ENCODE data around the gene ZFYVE28. TPM values are rescaled to one million over a fixed set of nuclear protein-coding genes. Genes with fewer than 3 reads are reported as not detected.

ZFYVE28 gene
- total RNA-seq, 1 experiment from 2014 or later = 19.2 TPM

- Histone ChIP-seq H2AFZ (ENCODE audit: low read depth, low read length, poor library complexity, severe bottlenecking) (no peak overlapping the region), H3K9me2 (ENCODE audit: insufficient read depth) (no peaks in the 10 kb centered on the region), H3K4me2 (ENCODE audit: low read length) (no peak overlapping the region), H4K20me1 (ENCODE audit: insufficient read depth) (no peaks in the 10 kb centered on the region), H3K9ac (ENCODE audit: low read length) (no peak overlapping the region), H3K36me3 (ENCODE audit: control insufficient read depth in 1 of 2, insufficient read depth in 2 of 2, low read length in 2 of 2) (no peaks in the 10 kb centered on the region), H3K4me3 (replicated peaks in 1 of 2; ENCODE audit: low read depth in 1 of 2, low read length in 2 of 2) (no peak overlapping the region), H3K79me2 (ENCODE audit: insufficient read depth, low read length) (no peaks in the 10 kb centered on the region), H3K27ac (ENCODE audit: low read depth, low read length) (no peak overlapping the region), H3K4me1 (ENCODE audit: control insufficient read depth in 1 of 2, insufficient read depth in 2 of 2, low read length in 2 of 2) (no peaks in the 10 kb centered on the region), H3K9me3 (ENCODE audit: control insufficient read depth in 1 of 2, insufficient read depth in 1 of 2, low read depth in 1 of 2, low read length in 2 of 2) (no peaks in the 10 kb centered on the region), H3K27me3 (ENCODE audit: insufficient read depth, low read length) (no peaks in the 10 kb centered on the region)
- POLR2A ChIA-PET = no interaction called here
- no TSS peak for BruUV-seq (replicated peaks)
- ATAC-seq (no peak), DNase-seq (ENCODE audit: low read depth, low spot score) (no peak)
- TF ChIP-seq SIN3A (IDR thresholded peaks at IDR 0.05; ENCODE audit: low read depth) = no peak
- no peak for TF ChIP-seq TCF7L2 (IDR thresholded peaks at IDR 0.05; ENCODE audit: borderline replicate concordance, extremely low read depth, insufficient read depth, insufficient read length)
- no peak for TF ChIP-seq EGR1 (IDR thresholded peaks at IDR 0.05; ENCODE audit: low read depth)
- TF ChIP-seq CEBPB (IDR thresholded peaks at IDR 0.05; ENCODE audit: low read depth) = no peak
- TF ChIP-seq EZH2 (IDR thresholded peaks at IDR 0.05) = no peak
- no peak for TF ChIP-seq CBX3 (IDR thresholded peaks at IDR 0.05; ENCODE audit: low read depth)
- TF ChIP-seq, protein P1, sequence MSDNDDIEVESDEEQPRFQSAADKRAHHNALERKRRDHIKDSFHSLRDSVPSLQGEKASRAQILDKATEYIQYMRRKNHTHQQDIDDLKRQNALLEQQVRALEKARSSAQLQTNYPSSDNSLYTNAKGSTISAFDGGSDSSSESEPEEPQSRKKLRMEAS (IDR thresholded peaks at IDR 0.05) = no peak
- TF ChIP-seq POLR2AphosphoS5 (IDR thresholded peaks at IDR 0.05; ENCODE audit: low read depth, low read length) = no peak
- no peak for TF ChIP-seq ZFX (IDR thresholded peaks at IDR 0.05)
- TF ChIP-seq EZH2phosphoT487 (IDR thresholded peaks at IDR 0.05; ENCODE audit: borderline replicate concordance) = no peak
- intact Hi-C loops (cut with micrococcal nuclease) = no loop called here
- RAD21 ChIA-PET (ENCODE audit: low non-redundant PET in 1 of 2, low total read pairs in 2 of 2, uncharacterized antibody in 2 of 2, unreplicated experiment in 2 of 2) = no interaction called here
- CTCF ChIA-PET = no interaction called here
These were observed 145.7 kb downstream of the ZFYVE28 start for GRCh38 chr4:2272828-2273120.

- POLR2A ChIA-PET = no interaction called here
- H3K9me2 ChIP-seq (ENCODE audit: insufficient read depth) = no peaks in the 10 kb centered on the region
- H3K27ac ChIP-seq (ENCODE audit: low read depth, low read length) = no peak overlapping the region
- BruUV-seq (replicated peaks) = no TSS peak
- H4K20me1 ChIP-seq (ENCODE audit: insufficient read depth) = no peaks in the 10 kb centered on the region
- H3K9me3 ChIP-seq (ENCODE audit: control insufficient read depth in 1 of 2, insufficient read depth in 1 of 2, low read depth in 1 of 2, low read length in 2 of 2) = no peaks in the 10 kb centered on the region
- H3K4me3 ChIP-seq (replicated peaks in 1 of 2; ENCODE audit: low read depth in 1 of 2, low read length in 2 of 2) = no peak overlapping the region
- DNase-seq (ENCODE audit: low read depth, low spot score) (no peak), ATAC-seq (no peak)
- no peak overlapping the region for H3K4me2 ChIP-seq (ENCODE audit: low read length)
- no peaks in the 10 kb centered on the region for H3K27me3 ChIP-seq (ENCODE audit: insufficient read depth, low read length)
- no peaks in the 10 kb centered on the region for H3K36me3 ChIP-seq (ENCODE audit: control insufficient read depth in 1 of 2, insufficient read depth in 2 of 2, low read length in 2 of 2)
- intact Hi-C loops (cut with micrococcal nuclease) = no loop called here
- CTCF ChIA-PET = no interaction called here
- no peaks in the 10 kb centered on the region for H3K4me1 ChIP-seq (ENCODE audit: control insufficient read depth in 1 of 2, insufficient read depth in 2 of 2, low read length in 2 of 2)
- H3K9ac ChIP-seq (ENCODE audit: low read length) = no peak overlapping the region
- no peaks in the 10 kb centered on the region for H3K79me2 ChIP-seq (ENCODE audit: insufficient read depth, low read length)
- H2AFZ ChIP-seq (ENCODE audit: low read depth, low read length, poor library complexity, severe bottlenecking) = no peak overlapping the region
- RAD21 ChIA-PET (ENCODE audit: low non-redundant PET in 1 of 2, low total read pairs in 2 of 2, uncharacterized antibody in 2 of 2, unreplicated experiment in 2 of 2) = no interaction called here
- TF ChIP-seq SIN3A (IDR thresholded peaks at IDR 0.05; ENCODE audit: low read depth) = no peak
- TF ChIP-seq, protein P1 (IDR thresholded peaks at IDR 0.05) = no peak
- TF ChIP-seq JUND (IDR thresholded peaks at IDR 0.05) = no peak
- no peak for TF ChIP-seq EZH2phosphoT487 (IDR thresholded peaks at IDR 0.05; ENCODE audit: borderline replicate concordance)
- no peak for TF ChIP-seq FOSL1 (IDR thresholded peaks at IDR 0.05; ENCODE audit: low read depth)
- no peak for TF ChIP-seq TCF7L2 (IDR thresholded peaks at IDR 0.05; ENCODE audit: borderline replicate concordance, extremely low read depth, insufficient read depth, insufficient read length)
- TF ChIP-seq SP1 (IDR thresholded peaks at IDR 0.05; ENCODE audit: low read depth) = no peak
- TF ChIP-seq ZNF274 (IDR thresholded peaks at IDR 0.05; ENCODE audit: low read depth, low read length) = no peak
- TF ChIP-seq, protein P2, sequence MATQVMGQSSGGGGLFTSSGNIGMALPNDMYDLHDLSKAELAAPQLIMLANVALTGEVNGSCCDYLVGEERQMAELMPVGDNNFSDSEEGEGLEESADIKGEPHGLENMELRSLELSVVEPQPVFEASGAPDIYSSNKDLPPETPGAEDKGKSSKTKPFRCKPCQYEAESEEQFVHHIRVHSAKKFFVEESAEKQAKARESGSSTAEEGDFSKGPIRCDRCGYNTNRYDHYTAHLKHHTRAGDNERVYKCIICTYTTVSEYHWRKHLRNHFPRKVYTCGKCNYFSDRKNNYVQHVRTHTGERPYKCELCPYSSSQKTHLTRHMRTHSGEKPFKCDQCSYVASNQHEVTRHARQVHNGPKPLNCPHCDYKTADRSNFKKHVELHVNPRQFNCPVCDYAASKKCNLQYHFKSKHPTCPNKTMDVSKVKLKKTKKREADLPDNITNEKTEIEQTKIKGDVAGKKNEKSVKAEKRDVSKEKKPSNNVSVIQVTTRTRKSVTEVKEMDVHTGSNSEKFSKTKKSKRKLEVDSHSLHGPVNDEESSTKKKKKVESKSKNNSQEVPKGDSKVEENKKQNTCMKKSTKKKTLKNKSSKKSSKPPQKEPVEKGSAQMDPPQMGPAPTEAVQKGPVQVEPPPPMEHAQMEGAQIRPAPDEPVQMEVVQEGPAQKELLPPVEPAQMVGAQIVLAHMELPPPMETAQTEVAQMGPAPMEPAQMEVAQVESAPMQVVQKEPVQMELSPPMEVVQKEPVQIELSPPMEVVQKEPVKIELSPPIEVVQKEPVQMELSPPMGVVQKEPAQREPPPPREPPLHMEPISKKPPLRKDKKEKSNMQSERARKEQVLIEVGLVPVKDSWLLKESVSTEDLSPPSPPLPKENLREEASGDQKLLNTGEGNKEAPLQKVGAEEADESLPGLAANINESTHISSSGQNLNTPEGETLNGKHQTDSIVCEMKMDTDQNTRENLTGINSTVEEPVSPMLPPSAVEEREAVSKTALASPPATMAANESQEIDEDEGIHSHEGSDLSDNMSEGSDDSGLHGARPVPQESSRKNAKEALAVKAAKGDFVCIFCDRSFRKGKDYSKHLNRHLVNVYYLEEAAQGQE (IDR thresholded peaks at IDR 0.05; ENCODE audit: low read depth) = no peak
- TF ChIP-seq EZH2 (IDR thresholded peaks at IDR 0.05) = no peak
- TF ChIP-seq ELF1 (IDR thresholded peaks at IDR 0.05; ENCODE audit: borderline replicate concordance, low read depth) = no peak
- TF ChIP-seq CEBPB (IDR thresholded peaks at IDR 0.05; ENCODE audit: low read depth) = no peak
- no peak for TF ChIP-seq EGR1 (IDR thresholded peaks at IDR 0.05; ENCODE audit: low read depth)
- no peak for TF ChIP-seq POLR2A (IDR thresholded peaks at IDR 0.05; ENCODE audit: borderline replicate concordance, extremely low read depth, insufficient read depth, insufficient read length)
These were observed 146.2 kb downstream of the ZFYVE28 start for GRCh38 chr4:2272026-2272827.

All from HCT116 (cell line).